GM10248 (cell line): ENCODE results near the gene ABCB6.
A peak's percentile ranks its signal among the peaks of the same experiment; 100 is the strongest.

Experiments
- CTCF ChIA-PET: fragments of 300-600 bp; sonication (Branson Sonifier 250); formaldehyde crosslinking; extraction: SDS; loops from one replicate; lab custom pipeline; 2021; ENCODE audit warnings: antibody characterized with exemption; lab: Yijun Ruan, JAX
- POLR2A ChIA-PET: fragments of 350-650 bp; sonication (Branson Sonifier 250); formaldehyde crosslinking; extraction: SDS; loops from one replicate; lab custom pipeline; 2020; ENCODE audit warnings: antibody characterized with exemption; lab: Yijun Ruan, JAX
- DNase-seq: peaks from one replicate; pipeline ENCODE4 v3.0.0; 2012; ENCODE audit errors: extremely low spot score
- TF ChIP-seq, protein P1 (sequence below): IDR thresholded peaks from 2 replicates; pipeline ENCODE4 v1.5.1; 2012; ENCODE audit warnings: mild to moderate bottlenecking, low read depth; ENCODE audit errors: extremely low read depth, missing control alignments, control extremely low read depth

Gene ABCB6

GRCh38 chr2:219199470-219200211 lies 19.1 kb downstream of the ABCB6 start:
- ChIA-PET POLR2A (interaction anchor here (0.6 kb wide), 1 partner anchor 11 kb away, joined by 3 read pairs; no protein-coding TSS in a partner anchor), CTCF (interaction anchor here (0.6 to 2.0 kb wide), 10 partner anchors 10 to 170 kb away, joined by 3 to 6 read pairs (median 4); partner anchors contain the start of genes RESP18 and SLC23A3)
- TF ChIP-seq, protein P1, sequence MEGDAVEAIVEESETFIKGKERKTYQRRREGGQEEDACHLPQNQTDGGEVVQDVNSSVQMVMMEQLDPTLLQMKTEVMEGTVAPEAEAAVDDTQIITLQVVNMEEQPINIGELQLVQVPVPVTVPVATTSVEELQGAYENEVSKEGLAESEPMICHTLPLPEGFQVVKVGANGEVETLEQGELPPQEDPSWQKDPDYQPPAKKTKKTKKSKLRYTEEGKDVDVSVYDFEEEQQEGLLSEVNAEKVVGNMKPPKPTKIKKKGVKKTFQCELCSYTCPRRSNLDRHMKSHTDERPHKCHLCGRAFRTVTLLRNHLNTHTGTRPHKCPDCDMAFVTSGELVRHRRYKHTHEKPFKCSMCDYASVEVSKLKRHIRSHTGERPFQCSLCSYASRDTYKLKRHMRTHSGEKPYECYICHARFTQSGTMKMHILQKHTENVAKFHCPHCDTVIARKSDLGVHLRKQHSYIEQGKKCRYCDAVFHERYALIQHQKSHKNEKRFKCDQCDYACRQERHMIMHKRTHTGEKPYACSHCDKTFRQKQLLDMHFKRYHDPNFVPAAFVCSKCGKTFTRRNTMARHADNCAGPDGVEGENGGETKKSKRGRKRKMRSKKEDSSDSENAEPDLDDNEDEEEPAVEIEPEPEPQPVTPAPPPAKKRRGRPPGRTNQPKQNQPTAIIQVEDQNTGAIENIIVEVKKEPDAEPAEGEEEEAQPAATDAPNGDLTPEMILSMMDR, result no peak
- DNase-seq, result no peak

GRCh38 chr2:219198974-219199373 lies 19.8 kb downstream of the ABCB6 start:
- TF ChIP-seq, protein P1, result no peak
- ChIA-PET POLR2A (no interaction called here), CTCF (interaction anchor here (0.6 to 2.0 kb wide), 9 partner anchors 10 to 169 kb away, joined by 3 to 6 read pairs (median 4); partner anchors contain the start of genes RESP18 and SLC23A3)
- DNase-seq, result no peak

DNA sequence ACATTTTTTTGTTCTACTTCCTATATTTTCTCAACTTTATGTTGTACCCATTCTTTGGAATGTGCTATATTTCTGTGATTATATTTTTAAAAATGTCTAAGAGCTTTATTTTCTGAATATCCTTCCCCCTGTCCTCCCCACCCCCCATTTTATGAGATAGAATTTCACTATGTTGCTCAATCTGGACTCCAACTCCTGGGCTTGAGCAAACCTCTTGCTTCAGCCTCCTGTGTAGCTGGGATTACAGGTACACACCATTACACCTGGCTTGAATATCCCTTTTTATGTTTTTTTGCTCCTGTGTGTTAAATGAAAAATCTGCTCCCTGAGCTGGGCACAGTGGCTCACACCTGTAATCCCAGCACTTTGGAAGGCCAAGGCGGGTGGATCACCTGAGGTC lies 21.4 kb downstream of the ABCB6 start:
- TF ChIP-seq, protein P1, result no peak
- ChIA-PET POLR2A (interaction anchor here (0.7 to 0.9 kb wide), 2 partner anchors 56 to 301 kb away, joined by 3 to 6 read pairs; partner anchors contain the start of gene TUBA4A), CTCF (interaction anchor here (0.7 to 1.7 kb wide), 3 partner anchors 9 to 102 kb away, joined by 3 to 4 read pairs (median 3); partner anchors contain the start of gene ZFAND2B)
- no peak for DNase-seq

DNA sequence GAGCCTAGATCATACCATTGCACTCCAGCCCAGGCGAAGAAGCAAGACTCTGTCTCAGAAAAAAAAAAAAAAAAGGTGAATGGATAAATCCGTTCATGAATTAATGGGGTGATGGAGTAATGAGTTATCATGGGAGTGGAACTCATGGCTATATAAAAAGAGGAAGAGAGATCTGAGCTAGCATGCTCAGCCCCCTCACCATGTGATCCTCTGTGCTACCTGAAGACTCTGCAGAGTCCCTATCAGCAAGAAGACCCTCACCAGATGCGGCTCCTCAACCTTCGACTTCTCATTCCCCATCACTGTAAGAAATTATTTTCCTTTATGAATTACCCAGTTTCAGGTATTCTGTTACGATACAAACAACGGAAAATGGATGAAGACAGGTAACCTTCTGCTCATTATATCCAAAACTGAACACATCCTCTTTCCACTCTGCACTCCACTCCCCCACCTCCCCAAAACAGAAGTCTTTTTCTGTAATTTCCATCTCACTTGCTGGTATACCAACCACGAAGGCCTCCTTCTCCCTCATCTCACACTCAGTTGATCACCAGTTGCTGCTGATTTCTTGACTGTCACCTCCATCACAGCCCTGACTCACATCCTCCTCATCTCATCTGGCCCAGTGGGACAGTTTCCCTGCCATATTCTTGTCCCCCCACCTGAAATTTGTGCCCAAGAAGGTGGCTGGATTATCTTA lies 31.9 kb downstream of the ABCB6 start:
- peak; percentile 39 for DNase-seq
- ChIA-PET CTCF (interaction anchor here (1.8 kb wide), 1 partner anchor 16 kb away, joined by 5 read pairs; no protein-coding TSS in a partner anchor), POLR2A (interaction anchor here (0.6 kb wide), 1 partner anchor 17 kb away, joined by 3 read pairs; no protein-coding TSS in a partner anchor)
- TF ChIP-seq, protein P1, result no peak

GRCh38 chr2:219184121-219184520 lies 34.6 kb downstream of the ABCB6 start:
- DNase-seq, result no peak
- CTCF ChIA-PET, result interaction anchor here (0.7 to 3.1 kb wide), 7 partner anchors 9 to 111 kb away, joined by 3 to 15 read pairs (median 4); partner anchors contain the start of gene ZFAND2B
- POLR2A ChIA-PET, result interaction anchor here (0.7 kb wide), 1 partner anchor 9 kb away, joined by 3 read pairs; no protein-coding TSS in a partner anchor
- TF ChIP-seq, protein P1, result no peak
